Smooth muscle cell (in vitro differentiated cells): ENCODE data around the gene XPO4. TPM values are rescaled to one million over a fixed set of nuclear protein-coding genes. Genes with fewer than 3 reads are reported as not detected.
A peak's percentile ranks its signal among the peaks of the same experiment; 100 is the strongest.

Source experiments
- DNase-seq: peaks from one replicate; lab custom pipeline; 2025; ENCODE audit not compliant: unreplicated experiment; lab: John Stamatoyannopoulos, UW
- H2AFZ ChIP-seq: fragments of 200-600 bp; sonication (generic); 2 replicates; pipeline ENCODE4 v1.6.0; 2016; ENCODE audit warnings: antibody characterized with exemption, low read depth, mild to moderate bottlenecking
- H3F3A ChIP-seq: fragments of 200-600 bp; sonication (generic); 2 replicates; pipeline ENCODE4 v1.6.0; 2017; ENCODE audit warnings: antibody characterized with exemption, low read depth
- H3K27ac ChIP-seq: fragments of 200-600 bp; sonication (generic); 2 replicates; pipeline ENCODE4 v1.5.1; 2016; ENCODE audit warnings: low read depth, mild to moderate bottlenecking
- H3K27me3 ChIP-seq: fragments of 200-600 bp; sonication (generic); 2 replicates; pipeline ENCODE4 v1.6.1; 2016; ENCODE audit warnings: low read depth, mild to moderate bottlenecking
- H3K36me3 ChIP-seq: fragments of 200-600 bp; sonication (generic); 2 replicates; pipeline ENCODE4 v1.5.1; 2016; ENCODE audit warnings: low read depth
- H3K4me1 ChIP-seq: fragments of 200-600 bp; sonication (generic); 2 replicates; pipeline ENCODE4 v1.5.1; 2016; ENCODE audit warnings: low read depth
- H3K4me2 ChIP-seq: fragments of 200-600 bp; sonication (generic); 2 replicates; pipeline ENCODE4 v1.6.0; 2016; ENCODE audit warnings: mild to moderate bottlenecking
- H3K4me3 ChIP-seq: fragments of 200-600 bp; sonication (generic); 2 replicates; pipeline ENCODE4 v1.5.1; 2016; ENCODE audit warnings: mild to moderate bottlenecking
- H3K79me2 ChIP-seq: fragments of 200-600 bp; sonication (generic); 2 replicates; pipeline ENCODE4 v1.6.0; 2016; ENCODE audit warnings: low read depth, mild to moderate bottlenecking
- H3K9ac ChIP-seq: fragments of 200-600 bp; sonication (generic); 2 replicates; pipeline ENCODE4 v1.6.0; 2016; ENCODE audit warnings: low read depth
- H3K9me3 ChIP-seq: fragments of 200-600 bp; sonication (generic); replicated peaks from 2 replicates; pipeline ENCODE4 v1.5.1; 2016; ENCODE audit warnings: low read depth
- H4K20me1 ChIP-seq: fragments of 200-600 bp; sonication (generic); 2 replicates; pipeline ENCODE4 v1.6.0; 2016; ENCODE audit warnings: low read depth
- WGBS: methylation state at CpG from one replicate; pipeline ENCODE4 v1.1.7; 2016; ENCODE audit warnings: low lambda C conversion rate; 5-methylcytosine and 5-hydroxymethylcytosine counted together
- polyA plus RNA-seq: library from polyadenylated mRNA; unstranded; fragments of >200 nt; fragmentation: Nextera tagmentation; extraction: Ambion mirVana; gene quantifications from 2 replicates; pipeline ENCODE4 v1.2.1, GENCODE V29; 2016
- total RNA-seq: library from RNA; depleted of rRNA; stranded (reverse); fragments of >200 nt; gene quantifications from 2 replicates; pipeline ENCODE4 v1.2.3, GENCODE V29; 2014
- TF ChIP-seq, protein P1 (sequence below): fragments of 200-600 bp; sonication (generic); IDR thresholded peaks from 2 replicates; pipeline ENCODE4 v1.5.1; 2017; ENCODE audit warnings: borderline replicate concordance, mild to moderate bottlenecking, antibody characterized with exemption; ENCODE audit not compliant: insufficient read depth, poor library complexity, severe bottlenecking

Gene XPO4
- total and polyA plus RNA-seq, 2 experiments from 2014 or later, result 3.3 to 16.2 TPM

GRCh38 chr13:20772401-20773131, 130.0 kb downstream of the XPO4 start:
- no peak for DNase-seq
- Histone ChIP-seq H3K9me3 (no peaks in the 10 kb centered on the region), H4K20me1 (no peaks in the 10 kb centered on the region), H3K9ac (peak overlapping the region; percentile 68), H3F3A (no peaks in the 10 kb centered on the region), H3K36me3 (peaks cover 5% of the 10 kb centered on the region), H2AFZ (peak overlapping the region; percentile 41), H3K4me3 (peak overlapping the region; percentile 54), H3K27me3 (no peaks in the 10 kb centered on the region), H3K27ac (peak overlapping the region; percentile 67), H3K4me2 (peak overlapping the region; percentile 87), H3K79me2 (peaks cover 5% of the 10 kb centered on the region), H3K4me1 (peaks cover 6% of the 10 kb centered on the region)
- TF ChIP-seq, protein P1, sequence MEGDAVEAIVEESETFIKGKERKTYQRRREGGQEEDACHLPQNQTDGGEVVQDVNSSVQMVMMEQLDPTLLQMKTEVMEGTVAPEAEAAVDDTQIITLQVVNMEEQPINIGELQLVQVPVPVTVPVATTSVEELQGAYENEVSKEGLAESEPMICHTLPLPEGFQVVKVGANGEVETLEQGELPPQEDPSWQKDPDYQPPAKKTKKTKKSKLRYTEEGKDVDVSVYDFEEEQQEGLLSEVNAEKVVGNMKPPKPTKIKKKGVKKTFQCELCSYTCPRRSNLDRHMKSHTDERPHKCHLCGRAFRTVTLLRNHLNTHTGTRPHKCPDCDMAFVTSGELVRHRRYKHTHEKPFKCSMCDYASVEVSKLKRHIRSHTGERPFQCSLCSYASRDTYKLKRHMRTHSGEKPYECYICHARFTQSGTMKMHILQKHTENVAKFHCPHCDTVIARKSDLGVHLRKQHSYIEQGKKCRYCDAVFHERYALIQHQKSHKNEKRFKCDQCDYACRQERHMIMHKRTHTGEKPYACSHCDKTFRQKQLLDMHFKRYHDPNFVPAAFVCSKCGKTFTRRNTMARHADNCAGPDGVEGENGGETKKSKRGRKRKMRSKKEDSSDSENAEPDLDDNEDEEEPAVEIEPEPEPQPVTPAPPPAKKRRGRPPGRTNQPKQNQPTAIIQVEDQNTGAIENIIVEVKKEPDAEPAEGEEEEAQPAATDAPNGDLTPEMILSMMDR, result no peak
- WGBS, result 83% methylated on average over 10 of the region's 10 CpGs

DNA sequence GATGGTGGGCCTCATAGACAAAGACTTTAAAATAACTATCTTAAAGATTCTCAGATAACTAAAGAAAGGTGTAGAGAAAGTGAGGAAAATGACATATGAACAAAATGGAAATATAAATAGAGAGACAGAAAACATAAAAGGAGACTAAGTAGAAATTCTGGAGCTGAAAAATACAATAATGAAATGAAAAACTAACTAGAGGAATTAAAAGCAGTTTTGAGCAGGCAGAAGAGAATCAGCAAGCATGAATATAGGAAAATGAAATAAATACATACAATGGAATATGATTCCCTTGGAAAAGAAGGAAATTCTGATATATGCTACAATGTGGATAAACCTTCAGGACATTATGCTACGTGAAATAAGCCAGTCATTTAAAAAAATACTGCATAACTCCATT, 132.7 kb downstream of the XPO4 start:
- TF ChIP-seq, protein P1, result no peak
- Histone ChIP-seq H4K20me1 (no peaks in the 10 kb centered on the region), H3K9ac (no peak overlapping the region), H3K27me3 (no peaks in the 10 kb centered on the region), H3K4me1 (peaks cover 6% of the 10 kb centered on the region), H2AFZ (no peak overlapping the region), H3F3A (no peaks in the 10 kb centered on the region), H3K36me3 (peaks cover 5% of the 10 kb centered on the region), H3K27ac (no peak overlapping the region), H3K9me3 (no peaks in the 10 kb centered on the region), H3K79me2 (peaks cover 5% of the 10 kb centered on the region), H3K4me2 (no peak overlapping the region), H3K4me3 (no peak overlapping the region)
- DNase-seq, result no peak
- WGBS, result 97% methylated on average over 1 of the region's 1 CpG

- TF ChIP-seq, protein P1, result no peak
- peaks cover 5% of the 10 kb centered on the region for H3K36me3 ChIP-seq
- H3K4me2 ChIP-seq, result no peak overlapping the region
- 46% methylated on average over 2 of the region's 2 CpGs for WGBS
- H3K4me3 ChIP-seq, result no peak overlapping the region
- no peaks in the 10 kb centered on the region for H3K9me3 ChIP-seq
- H3K9ac ChIP-seq, result no peak overlapping the region
- no peak for DNase-seq
- no peak overlapping the region for H2AFZ ChIP-seq
- H3F3A ChIP-seq, result no peaks in the 10 kb centered on the region
- peaks cover 6% of the 10 kb centered on the region for H3K4me1 ChIP-seq
- no peak overlapping the region for H3K27ac ChIP-seq
- no peaks in the 10 kb centered on the region for H3K27me3 ChIP-seq
- no peaks in the 10 kb centered on the region for H4K20me1 ChIP-seq
- H3K79me2 ChIP-seq, result peaks cover 5% of the 10 kb centered on the region
Observed at GRCh38 chr13:20769091-20769490, 133.5 kb downstream of the XPO4 start.

DNA sequence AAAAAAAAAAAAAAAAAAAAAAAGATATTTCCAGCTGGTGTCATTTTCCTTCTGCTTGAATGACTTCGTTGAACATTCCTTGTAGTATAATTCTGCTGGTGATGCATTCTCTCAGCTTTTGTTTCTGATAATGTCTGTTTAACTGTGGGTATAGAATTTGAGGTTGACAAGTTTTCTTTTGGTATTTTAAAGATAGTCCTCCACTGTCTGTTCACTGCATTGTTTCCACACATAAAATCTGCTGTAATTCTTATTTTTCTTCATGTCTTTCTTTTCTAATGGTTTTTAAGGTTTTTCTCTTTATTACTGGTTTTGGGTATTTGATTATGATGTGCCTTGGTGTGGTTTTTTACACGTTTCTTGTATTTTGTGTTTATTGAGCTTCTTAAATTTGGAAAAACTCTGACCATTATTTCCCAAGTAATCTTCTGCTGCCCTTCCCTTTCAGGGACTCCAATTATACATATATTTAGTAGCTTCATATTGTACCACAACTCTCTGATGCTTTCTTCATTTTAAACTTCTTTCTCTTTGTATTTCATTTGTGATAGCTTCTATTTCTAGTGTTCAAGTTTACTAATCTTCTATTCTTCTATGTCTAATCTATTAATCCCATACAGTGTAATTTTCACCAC, 135.1 kb downstream of the XPO4 start:
- Histone ChIP-seq H4K20me1 (no peaks in the 10 kb centered on the region), H3K79me2 (peaks cover 4% of the 10 kb centered on the region), H3K4me3 (no peak overlapping the region), H3K9me3 (no peaks in the 10 kb centered on the region), H3K27ac (no peak overlapping the region), H3K4me1 (no peaks in the 10 kb centered on the region), H3K4me2 (no peak overlapping the region), H2AFZ (no peak overlapping the region), H3K27me3 (no peaks in the 10 kb centered on the region), H3K36me3 (peaks cover 5% of the 10 kb centered on the region), H3K9ac (no peak overlapping the region), H3F3A (no peaks in the 10 kb centered on the region)
- DNase-seq, result no peak
- WGBS, result 98% methylated on average over 2 of the region's 2 CpGs
- TF ChIP-seq, protein P1, result no peak
